Mammary epithelial cell (primary cell): ENCODE measurements around the gene CLPSL1.

Source experiments
- EZH2 ChIP-seq: IDR thresholded peaks from 2 replicates; pipeline ENCODE4 v1.6.1; 2012; ENCODE audit warnings: low read length, inconsistent platforms, borderline replicate concordance
- TF ChIP-seq, protein P1 (sequence below), 2 donors: IDR thresholded peaks in 1 of 2; conservative IDR thresholded peaks in 1 of 2; 2 replicates each; pipeline ENCODE4 v1.5.1; 2011 to 2012; ENCODE audit warnings: inconsistent platforms in 2 of 2, low read length in 2 of 2, mild to moderate bottlenecking in 2 of 2, control low read depth in 1 of 2, low read depth in 1 of 2; ENCODE audit not compliant: insufficient read depth in 1 of 2; ENCODE audit errors: extremely low read depth in 1 of 2

- no peak for TF ChIP-seq EZH2
- TF ChIP-seq, protein P1, sequence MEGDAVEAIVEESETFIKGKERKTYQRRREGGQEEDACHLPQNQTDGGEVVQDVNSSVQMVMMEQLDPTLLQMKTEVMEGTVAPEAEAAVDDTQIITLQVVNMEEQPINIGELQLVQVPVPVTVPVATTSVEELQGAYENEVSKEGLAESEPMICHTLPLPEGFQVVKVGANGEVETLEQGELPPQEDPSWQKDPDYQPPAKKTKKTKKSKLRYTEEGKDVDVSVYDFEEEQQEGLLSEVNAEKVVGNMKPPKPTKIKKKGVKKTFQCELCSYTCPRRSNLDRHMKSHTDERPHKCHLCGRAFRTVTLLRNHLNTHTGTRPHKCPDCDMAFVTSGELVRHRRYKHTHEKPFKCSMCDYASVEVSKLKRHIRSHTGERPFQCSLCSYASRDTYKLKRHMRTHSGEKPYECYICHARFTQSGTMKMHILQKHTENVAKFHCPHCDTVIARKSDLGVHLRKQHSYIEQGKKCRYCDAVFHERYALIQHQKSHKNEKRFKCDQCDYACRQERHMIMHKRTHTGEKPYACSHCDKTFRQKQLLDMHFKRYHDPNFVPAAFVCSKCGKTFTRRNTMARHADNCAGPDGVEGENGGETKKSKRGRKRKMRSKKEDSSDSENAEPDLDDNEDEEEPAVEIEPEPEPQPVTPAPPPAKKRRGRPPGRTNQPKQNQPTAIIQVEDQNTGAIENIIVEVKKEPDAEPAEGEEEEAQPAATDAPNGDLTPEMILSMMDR (conservative IDR thresholded peaks at IDR 0.05 in 1 of 2, IDR thresholded peaks at IDR 0.05 in 1 of 2; ENCODE audit: extremely low read depth in 1 of 2, insufficient read depth in 1 of 2, low read depth in 1 of 2, low read length in 2 of 2) = no peak
These were observed 24.3 kb downstream of the CLPSL1 start, which contains the start of gene LHFPL5 for GRCh38 chr6:35804996-35805736.
